Activated T-helper 2 cell treated with anti-CD3 and anti-CD28 coated beads, Interferon-gamma antibody, Interleukin-2, Interleukin-4, amounts not matched to agents 10 μg/mL and 5 μg/mL and 100 μg/mL, durations not matched to agents 14 hours and 24 hours and 36 hours (primary cell): ENCODE measurements around the gene TFAP2D. TPM values are rescaled to one million over a fixed set of nuclear protein-coding genes. Genes with fewer than 3 reads are reported as not detected.

Experiments
- DNase-seq: peaks from one replicate; pipeline ENCODE4 v3.0.0; 2021; ENCODE audit warnings: low spot score
- H3K27ac Mint-ChIP-seq: one replicate; pipeline ENCODE4 v1.8.0; 2021; ENCODE audit warnings: mixed read lengths
- H3K27me3 Mint-ChIP-seq: one replicate; pipeline ENCODE4 v1.8.0; 2021; ENCODE audit warnings: low read depth, mixed read lengths
- H3K36me3 Mint-ChIP-seq: one replicate; pipeline ENCODE4 v1.8.0; 2021; ENCODE audit warnings: low read depth, mixed read lengths
- H3K4me1 Mint-ChIP-seq: one replicate; pipeline ENCODE4 v1.8.0; 2021; ENCODE audit warnings: low read depth, mixed read lengths
- H3K4me3 Mint-ChIP-seq: one replicate; pipeline ENCODE4 v1.8.0; 2021; ENCODE audit warnings: low read depth, mild to moderate bottlenecking, moderate library complexity, mixed read lengths
- H3K9me3 Mint-ChIP-seq: one replicate; pipeline ENCODE4 v1.8.0; 2021; ENCODE audit warnings: mixed read lengths
- intact Hi-C: fragments of 100-400 bp; cut with micrococcal nuclease; formaldehyde crosslinking; loops from one replicate; pipeline ENCODE4 v1.15.1; 2023
- total RNA-seq: library from RNA; stranded (reverse); gene quantifications from 2 replicates; pipeline ENCODE4 v1.2.3, GENCODE V29; 2022

The TFAP2D gene
- total RNA-seq, 1 donor from 2014 or later: not detected

- Mint-ChIP-seq H3K4me3 (no peak overlapping the region), H3K27ac (no peak overlapping the region), H3K4me1 (no peaks in the 10 kb centered on the region), H3K36me3 (no peaks in the 10 kb centered on the region), H3K9me3 (no peaks in the 10 kb centered on the region), H3K27me3 (no peaks in the 10 kb centered on the region)
- intact Hi-C loops: no loop called here
- DNase-seq: no peak
These were observed 21.2 kb downstream of the TFAP2D start for GRCh38 chr6:50734488-50734887.

GRCh38 chr6:50742161-50742560 lies 28.8 kb downstream of the TFAP2D start:
- no peaks in the 10 kb centered on the region for H3K36me3 Mint-ChIP-seq
- no peak overlapping the region for H3K4me3 Mint-ChIP-seq

GRCh38 chr6:50744976-50745375 lies 31.6 kb downstream of the TFAP2D start:
- no peaks in the 10 kb centered on the region for H3K9me3 Mint-ChIP-seq
- H3K27me3 Mint-ChIP-seq: no peaks in the 10 kb centered on the region
- no peak overlapping the region for H3K4me3 Mint-ChIP-seq
- intact Hi-C loops: no loop called here
- no peaks in the 10 kb centered on the region for H3K4me1 Mint-ChIP-seq
- H3K36me3 Mint-ChIP-seq: no peaks in the 10 kb centered on the region
- no peak for DNase-seq
- no peak overlapping the region for H3K27ac Mint-ChIP-seq

More at GRCh38 chr6:50742161-50742560, 28.8 kb downstream of the TFAP2D start:
- H3K9me3 Mint-ChIP-seq: no peaks in the 10 kb centered on the region
- intact Hi-C loops: no loop called here
- H3K27me3 Mint-ChIP-seq: no peaks in the 10 kb centered on the region
- no peak overlapping the region for H3K27ac Mint-ChIP-seq
- DNase-seq: no peak
- H3K4me1 Mint-ChIP-seq: no peaks in the 10 kb centered on the region

- H3K27ac Mint-ChIP-seq: no peak overlapping the region
- H3K36me3 Mint-ChIP-seq: no peaks in the 10 kb centered on the region
- DNase-seq: no peak
- H3K4me3 Mint-ChIP-seq: no peak overlapping the region
- intact Hi-C loops: no loop called here
- no peaks in the 10 kb centered on the region for H3K27me3 Mint-ChIP-seq
- H3K9me3 Mint-ChIP-seq: no peaks in the 10 kb centered on the region
- H3K4me1 Mint-ChIP-seq: no peaks in the 10 kb centered on the region
These were observed 49.5 kb downstream of the TFAP2D start for GRCh38 chr6:50762798-50763197.

- intact Hi-C loops: no loop called here
- H3K4me3 Mint-ChIP-seq: no peak overlapping the region
- H3K4me1 Mint-ChIP-seq: no peaks in the 10 kb centered on the region
- no peak overlapping the region for H3K27ac Mint-ChIP-seq
- no peaks in the 10 kb centered on the region for H3K27me3 Mint-ChIP-seq
- DNase-seq: no peak
- H3K36me3 Mint-ChIP-seq: no peaks in the 10 kb centered on the region
- no peaks in the 10 kb centered on the region for H3K9me3 Mint-ChIP-seq
These were observed 65.4 kb downstream of the TFAP2D start for GRCh38 chr6:50778696-50779095.

GRCh38 chr6:50780382-50780781 lies 67.1 kb downstream of the TFAP2D start:
- Mint-ChIP-seq H3K9me3 (no peaks in the 10 kb centered on the region), H3K4me3 (no peak overlapping the region), H3K4me1 (no peaks in the 10 kb centered on the region), H3K27ac (no peak overlapping the region), H3K27me3 (no peaks in the 10 kb centered on the region), H3K36me3 (no peaks in the 10 kb centered on the region)
- DNase-seq: no peak
- intact Hi-C loops: no loop called here

GRCh38 chr6:50785921-50786320 lies 72.6 kb downstream of the TFAP2D start:
- intact Hi-C loops: no loop called here
- Mint-ChIP-seq H3K9me3 (no peaks in the 10 kb centered on the region), H3K4me3 (no peak overlapping the region), H3K36me3 (no peaks in the 10 kb centered on the region), H3K4me1 (no peaks in the 10 kb centered on the region), H3K27me3 (no peaks in the 10 kb centered on the region), H3K27ac (no peak overlapping the region)
- no peak for DNase-seq

GRCh38 chr6:50791900-50792508 lies 78.7 kb downstream of the TFAP2D start:
- Mint-ChIP-seq H3K27ac (no peak overlapping the region), H3K4me1 (no peaks in the 10 kb centered on the region), H3K36me3 (no peaks in the 10 kb centered on the region), H3K4me3 (no peak overlapping the region), H3K27me3 (no peaks in the 10 kb centered on the region), H3K9me3 (no peaks in the 10 kb centered on the region)
- no peak for DNase-seq
- intact Hi-C loops: loop anchor here (5.0 kb wide), 1 partner anchor 665 kb away; no protein-coding TSS in a partner anchor

- Mint-ChIP-seq H3K36me3 (no peaks in the 10 kb centered on the region), H3K9me3 (no peaks in the 10 kb centered on the region), H3K27ac (no peak overlapping the region), H3K4me1 (no peaks in the 10 kb centered on the region), H3K27me3 (no peaks in the 10 kb centered on the region), H3K4me3 (no peak overlapping the region)
- intact Hi-C loops: loop anchor here (5.0 kb wide), 1 partner anchor 665 kb away; no protein-coding TSS in a partner anchor
- no peak for DNase-seq
These were observed 79.4 kb downstream of the TFAP2D start for GRCh38 chr6:50792771-50793170.

GRCh38 chr6:50795574-50795973 lies 82.2 kb downstream of the TFAP2D start:
- no peak overlapping the region for H3K27ac Mint-ChIP-seq
- DNase-seq: no peak
- H3K9me3 Mint-ChIP-seq: no peaks in the 10 kb centered on the region
- no peaks in the 10 kb centered on the region for H3K36me3 Mint-ChIP-seq
- no peaks in the 10 kb centered on the region for H3K27me3 Mint-ChIP-seq
- intact Hi-C loops: no loop called here
- H3K4me3 Mint-ChIP-seq: no peak overlapping the region
- no peaks in the 10 kb centered on the region for H3K4me1 Mint-ChIP-seq

GRCh38 chr6:50804283-50804682 lies 91.0 kb downstream of the TFAP2D start:
- Mint-ChIP-seq H3K36me3 (no peaks in the 10 kb centered on the region), H3K9me3 (no peaks in the 10 kb centered on the region), H3K4me1 (no peaks in the 10 kb centered on the region), H3K4me3 (no peak overlapping the region), H3K27ac (no peak overlapping the region), H3K27me3 (no peaks in the 10 kb centered on the region)
- no peak for DNase-seq
- intact Hi-C loops: no loop called here

GRCh38 chr6:50807035-50807434 lies 93.7 kb downstream of the TFAP2D start:
- Mint-ChIP-seq H3K27me3 (no peaks in the 10 kb centered on the region), H3K4me3 (no peak overlapping the region), H3K4me1 (no peaks in the 10 kb centered on the region), H3K36me3 (no peaks in the 10 kb centered on the region), H3K9me3 (no peaks in the 10 kb centered on the region), H3K27ac (no peak overlapping the region)
- intact Hi-C loops: no loop called here
- no peak for DNase-seq

- peaks cover 40% of the 10 kb centered on the region for H3K27me3 Mint-ChIP-seq
- no peaks in the 10 kb centered on the region for H3K36me3 Mint-ChIP-seq
- peaks cover 10% of the 10 kb centered on the region for H3K4me1 Mint-ChIP-seq
- no peak overlapping the region for H3K27ac Mint-ChIP-seq
- H3K4me3 Mint-ChIP-seq: peak overlapping the region; percentile 83
- intact Hi-C loops: loop anchor here (2.0 to 5.0 kb wide), 5 partner anchors 93 to 1207 kb away; no protein-coding TSS in a partner anchor
- DNase-seq: no peak
- no peaks in the 10 kb centered on the region for H3K9me3 Mint-ChIP-seq
These were observed 102.2 kb downstream of the TFAP2D start for GRCh38 chr6:50815436-50816114.
